Ishikawa (cell line): Measurements from ENCODE around the gene ADSL.

Experiments
- CEBPB ChIP-seq: IDR thresholded peaks from 2 replicates; pipeline ENCODE4 v1.6.1; 2012
- EP300 ChIP-seq: IDR thresholded peaks from 2 replicates; pipeline ENCODE4 v1.6.1; 2012; ENCODE audit warnings: borderline replicate concordance
- RAD21 ChIP-seq: IDR thresholded peaks from 2 replicates; pipeline ENCODE4 v1.6.1; 2012; ENCODE audit warnings: low read depth
- TEAD4 ChIP-seq: IDR thresholded peaks from 2 replicates; pipeline ENCODE4 v1.6.1; 2012
- YY1 ChIP-seq: IDR thresholded peaks from 2 replicates; pipeline ENCODE4 v1.6.1; 2012; ENCODE audit warnings: low read depth
- TF ChIP-seq, protein P1 (sequence below): IDR thresholded peaks from 2 replicates; pipeline ENCODE4 v1.6.1; 2012; ENCODE audit warnings: low read depth, mild to moderate bottlenecking

DNA sequence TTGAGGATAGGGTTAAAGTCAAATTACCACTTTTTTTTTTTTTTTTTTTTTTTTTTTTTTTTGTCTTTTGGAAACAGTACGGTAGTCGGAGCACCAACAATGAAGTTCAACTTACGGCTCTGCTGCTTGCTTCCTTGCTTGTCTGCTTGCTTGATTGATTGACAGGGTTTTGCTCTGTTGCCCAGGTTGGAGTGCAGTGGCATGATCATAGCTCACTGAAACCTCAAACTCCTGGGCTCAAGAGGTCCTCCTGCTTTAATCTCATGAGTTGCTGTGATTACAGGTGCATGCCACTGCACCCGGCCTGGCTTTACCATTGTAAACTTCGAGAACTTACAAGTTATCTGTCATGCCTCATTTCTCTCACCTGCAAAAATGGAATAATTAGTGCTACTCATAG lies 29.8 kb downstream of the ADSL start:
- TF ChIP-seq CEBPB (no peak), YY1 (no peak), TEAD4 (no peak), EP300 (no peak), RAD21 (no peak)
- TF ChIP-seq, protein P1, sequence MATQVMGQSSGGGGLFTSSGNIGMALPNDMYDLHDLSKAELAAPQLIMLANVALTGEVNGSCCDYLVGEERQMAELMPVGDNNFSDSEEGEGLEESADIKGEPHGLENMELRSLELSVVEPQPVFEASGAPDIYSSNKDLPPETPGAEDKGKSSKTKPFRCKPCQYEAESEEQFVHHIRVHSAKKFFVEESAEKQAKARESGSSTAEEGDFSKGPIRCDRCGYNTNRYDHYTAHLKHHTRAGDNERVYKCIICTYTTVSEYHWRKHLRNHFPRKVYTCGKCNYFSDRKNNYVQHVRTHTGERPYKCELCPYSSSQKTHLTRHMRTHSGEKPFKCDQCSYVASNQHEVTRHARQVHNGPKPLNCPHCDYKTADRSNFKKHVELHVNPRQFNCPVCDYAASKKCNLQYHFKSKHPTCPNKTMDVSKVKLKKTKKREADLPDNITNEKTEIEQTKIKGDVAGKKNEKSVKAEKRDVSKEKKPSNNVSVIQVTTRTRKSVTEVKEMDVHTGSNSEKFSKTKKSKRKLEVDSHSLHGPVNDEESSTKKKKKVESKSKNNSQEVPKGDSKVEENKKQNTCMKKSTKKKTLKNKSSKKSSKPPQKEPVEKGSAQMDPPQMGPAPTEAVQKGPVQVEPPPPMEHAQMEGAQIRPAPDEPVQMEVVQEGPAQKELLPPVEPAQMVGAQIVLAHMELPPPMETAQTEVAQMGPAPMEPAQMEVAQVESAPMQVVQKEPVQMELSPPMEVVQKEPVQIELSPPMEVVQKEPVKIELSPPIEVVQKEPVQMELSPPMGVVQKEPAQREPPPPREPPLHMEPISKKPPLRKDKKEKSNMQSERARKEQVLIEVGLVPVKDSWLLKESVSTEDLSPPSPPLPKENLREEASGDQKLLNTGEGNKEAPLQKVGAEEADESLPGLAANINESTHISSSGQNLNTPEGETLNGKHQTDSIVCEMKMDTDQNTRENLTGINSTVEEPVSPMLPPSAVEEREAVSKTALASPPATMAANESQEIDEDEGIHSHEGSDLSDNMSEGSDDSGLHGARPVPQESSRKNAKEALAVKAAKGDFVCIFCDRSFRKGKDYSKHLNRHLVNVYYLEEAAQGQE: no peak
